Liver (tissue), 2 donors: ENCODE results near the gene FADS3.

Experiments used
- RXRA ChIP-seq, 2 donors: IDR thresholded peaks; 2 replicates each; pipeline ENCODE4 v1.6.1; 2017 to 2018; ENCODE audit warnings: antibody characterized with exemption in 2 of 2, mild to moderate bottlenecking in 1 of 2
- YY1 ChIP-seq: IDR thresholded peaks from 2 replicates; pipeline ENCODE4 v1.6.1; 2016; ENCODE audit warnings: antibody characterized with exemption, mild to moderate bottlenecking
- donor health status: healthy.

DNA sequence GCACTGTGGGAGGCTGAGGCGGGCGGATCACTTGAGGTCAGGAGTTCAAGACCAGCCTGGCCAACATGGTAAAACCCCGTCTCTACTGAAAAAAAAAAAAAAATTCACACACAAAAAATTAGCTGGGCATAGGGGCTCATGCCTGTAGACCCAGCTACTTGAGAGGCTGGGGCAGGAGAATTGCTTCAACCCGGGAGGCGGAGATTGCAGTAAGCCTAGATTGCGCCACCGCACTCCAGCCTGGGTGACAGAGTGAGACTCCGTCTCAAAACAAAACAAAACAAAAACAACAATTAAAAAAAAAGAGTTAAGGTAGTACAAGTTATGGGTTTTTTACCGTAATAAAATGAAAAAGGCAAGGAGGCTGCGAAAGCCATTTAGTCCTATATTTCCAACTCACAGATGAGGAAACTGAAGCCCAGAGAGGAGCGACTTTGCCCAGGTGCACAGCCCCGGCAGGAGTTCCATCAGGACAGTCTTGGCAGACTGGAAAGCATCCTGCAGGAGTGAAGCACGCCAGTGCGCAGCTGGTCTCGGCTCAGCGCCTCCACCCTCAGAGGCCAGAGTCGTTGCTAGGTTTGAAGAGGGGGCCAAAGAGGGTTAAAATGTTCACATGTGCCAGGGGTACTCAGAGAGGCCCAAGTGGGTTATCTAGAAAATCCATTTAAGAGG is 3.8 kb upstream of the FADS3 start:
- no peak for TF ChIP-seq YY1
- TF ChIP-seq RXRA (IDR thresholded peaks at IDR 0.05): no peak
